Pulmonary artery endothelial cell (primary cell): ENCODE results near the gene FOCAD. TPM values are rescaled to one million over a fixed set of nuclear protein-coding genes. Genes with fewer than 3 reads are reported as not detected.

Experiments
- DNase-seq: peaks from one replicate; pipeline ENCODE4 v3.0.0-alpha.2; 2011; ENCODE audit warnings: low read depth, low spot score
- total RNA-seq: library from RNA; depleted of rRNA; stranded (reverse); fragments of >200 nt; gene quantifications from 2 replicates; pipeline ENCODE4 v1.2.3, GENCODE V29; 2014

Gene FOCAD
- total RNA-seq, 1 donor from 2014 or later: 88.4 TPM

DNA sequence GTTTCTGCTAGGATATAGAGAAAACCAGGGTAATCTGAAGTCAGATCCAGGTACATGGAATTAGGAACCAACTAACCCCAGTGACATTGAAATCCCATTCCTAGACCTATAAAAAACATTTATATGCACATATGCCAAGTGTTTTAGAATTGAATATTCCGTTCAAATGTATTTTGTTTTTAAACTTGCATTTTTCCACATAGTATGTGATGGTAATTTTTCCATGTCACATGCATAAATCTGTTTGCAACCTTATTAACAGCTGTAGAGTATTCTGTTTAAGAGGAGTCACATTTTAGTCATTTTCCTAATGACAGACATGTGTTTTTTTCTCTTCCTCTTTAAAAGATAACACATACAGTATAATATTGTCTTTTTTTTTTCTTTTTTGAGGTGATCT lies 50.2 kb downstream of the FOCAD start:
- no peak for DNase-seq

DNA sequence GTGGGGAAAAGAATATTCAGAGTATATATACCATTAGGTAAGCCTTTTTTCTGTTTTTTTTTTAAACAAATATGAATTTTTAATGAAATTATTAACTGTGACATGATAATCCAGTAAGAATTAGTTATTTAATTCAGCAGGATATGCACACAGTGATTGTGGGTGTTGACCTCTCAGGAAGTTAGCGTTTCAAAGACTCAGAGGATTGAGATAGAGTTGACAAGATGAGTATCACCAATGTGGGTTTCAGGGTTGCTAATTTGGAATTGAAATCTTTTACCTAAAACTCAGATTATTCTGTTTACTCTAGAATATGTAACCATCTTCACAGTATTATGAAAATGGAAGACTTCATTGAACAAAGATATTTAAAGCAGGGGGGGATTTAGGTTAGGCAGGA lies 56.2 kb downstream of the FOCAD start:
- no peak for DNase-seq

GRCh38 chr9:20740929-20741582 lies 57.0 kb downstream of the FOCAD start:
- DNase-seq: no peak

DNA sequence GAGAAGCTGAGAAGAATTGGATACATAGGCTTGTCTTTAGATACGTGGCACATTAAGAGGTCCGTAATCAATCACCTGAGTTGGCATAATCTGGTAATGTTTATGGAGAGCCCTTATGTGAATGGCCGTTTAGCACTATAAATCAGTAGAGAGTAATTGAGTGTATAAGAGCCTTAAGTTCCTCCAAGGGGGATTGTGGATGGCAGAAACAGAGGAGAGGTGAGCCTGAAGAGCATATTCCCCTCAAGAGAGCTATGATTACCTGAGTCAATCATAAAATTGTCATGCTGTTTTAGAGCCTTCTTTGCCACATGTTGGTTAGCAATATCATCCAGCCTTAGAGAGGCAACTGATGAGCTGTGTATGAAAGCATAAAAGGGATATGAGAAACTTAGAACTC lies 58.8 kb downstream of the FOCAD start:
- no peak for DNase-seq

DNA sequence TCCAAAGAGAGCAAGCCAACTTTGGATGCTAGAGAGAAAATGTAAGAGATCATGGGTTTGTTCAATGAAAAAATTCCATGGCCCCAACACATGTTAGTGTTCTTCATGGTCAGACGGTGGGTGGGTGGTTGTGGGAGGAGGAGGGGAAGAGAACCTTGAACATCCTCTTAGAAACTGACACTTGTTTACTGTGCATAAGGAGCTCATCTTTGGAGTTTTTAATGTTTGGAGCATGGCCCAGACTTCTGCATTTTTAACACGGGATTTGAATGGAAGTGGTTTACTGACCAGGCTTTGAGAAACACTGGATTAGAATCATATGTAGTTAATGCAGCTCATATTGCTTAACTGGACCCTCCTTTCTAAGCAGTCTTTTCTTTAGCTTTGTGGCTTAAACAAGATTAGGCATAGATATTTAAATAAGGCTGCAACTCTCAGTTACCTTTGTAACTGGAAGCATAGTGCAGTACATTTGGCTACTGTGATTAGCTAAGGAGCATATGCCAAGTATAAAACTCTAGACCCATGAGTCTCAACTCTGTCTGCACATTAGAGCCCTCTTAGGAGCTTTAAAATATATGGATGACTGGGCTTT lies 60.1 kb downstream of the FOCAD start:
- no peak for DNase-seq

- DNase-seq: no peak
These were observed 62.9 kb downstream of the FOCAD start for GRCh38 chr9:20746967-20747366.

GRCh38 chr9:20749496-20750198 lies 65.6 kb downstream of the FOCAD start:
- no peak for DNase-seq

DNA sequence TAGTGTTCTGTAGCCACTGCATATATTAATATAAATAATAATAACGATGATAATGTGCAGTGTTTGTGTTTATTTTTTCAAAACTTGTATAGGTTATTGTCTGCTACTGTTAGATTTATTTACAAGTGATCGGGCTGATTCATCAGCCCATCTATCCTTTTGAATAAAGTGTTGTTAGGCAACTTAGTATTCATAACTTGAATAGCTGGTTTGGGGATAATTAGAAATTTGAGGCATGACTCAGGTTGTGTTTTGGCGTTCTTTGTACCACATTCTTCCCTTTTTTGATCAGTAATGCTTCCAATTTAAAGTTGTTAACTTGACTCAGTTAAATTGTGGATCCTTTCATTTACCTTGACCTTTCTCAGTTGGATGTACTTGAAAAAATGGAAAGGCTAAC lies 69.7 kb downstream of the FOCAD start:
- DNase-seq: no peak

DNA sequence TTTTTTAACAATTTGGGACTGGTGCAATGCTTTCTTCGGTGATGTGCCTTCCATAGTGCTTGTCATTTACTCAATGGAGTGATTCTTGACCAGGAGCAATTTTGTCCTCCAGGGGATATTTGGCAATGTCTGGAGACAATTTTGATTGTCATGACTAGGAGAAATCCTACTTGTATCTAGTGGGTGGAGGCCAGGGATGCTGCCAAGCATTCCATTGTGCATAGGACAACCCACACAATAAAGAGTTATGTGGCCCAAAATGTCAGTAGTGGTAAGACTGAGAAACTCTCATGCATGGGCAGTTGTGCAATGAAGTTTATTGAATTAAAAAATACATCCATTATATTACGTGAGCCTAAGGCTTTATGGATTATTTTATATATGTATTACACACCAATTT lies 70.5 kb downstream of the FOCAD start:
- no peak for DNase-seq

DNA sequence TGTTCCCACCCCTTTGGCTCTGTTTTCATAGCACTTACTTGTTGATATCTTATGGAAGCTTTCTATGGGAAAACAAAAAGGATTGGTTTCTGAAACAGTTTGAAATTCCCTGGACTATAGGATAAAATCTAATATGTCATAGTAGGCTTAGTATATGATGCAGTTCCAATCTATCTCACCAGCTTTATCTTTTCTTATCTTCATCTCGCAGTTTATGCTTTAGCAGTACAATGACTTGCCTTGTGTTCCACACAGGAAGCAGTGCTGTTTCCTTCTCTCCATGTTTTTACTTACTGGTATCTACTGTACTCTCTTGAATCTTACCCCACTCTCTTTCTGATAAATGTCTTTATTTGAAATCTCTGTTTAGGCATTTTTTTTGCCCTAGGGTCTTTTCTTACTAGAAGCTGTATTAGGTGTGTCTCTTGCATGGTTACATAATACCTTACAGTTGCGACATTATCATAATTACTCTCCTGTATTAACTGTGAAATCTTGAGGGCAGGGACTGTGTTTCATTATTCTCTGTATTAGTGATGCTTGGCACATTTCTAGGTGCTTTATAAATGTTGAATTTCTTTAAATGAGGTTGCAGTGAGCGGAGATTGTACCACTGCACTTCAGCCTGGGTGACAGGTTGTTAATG lies 76.3 kb downstream of the FOCAD start:
- DNase-seq: peak; percentile 64

DNA sequence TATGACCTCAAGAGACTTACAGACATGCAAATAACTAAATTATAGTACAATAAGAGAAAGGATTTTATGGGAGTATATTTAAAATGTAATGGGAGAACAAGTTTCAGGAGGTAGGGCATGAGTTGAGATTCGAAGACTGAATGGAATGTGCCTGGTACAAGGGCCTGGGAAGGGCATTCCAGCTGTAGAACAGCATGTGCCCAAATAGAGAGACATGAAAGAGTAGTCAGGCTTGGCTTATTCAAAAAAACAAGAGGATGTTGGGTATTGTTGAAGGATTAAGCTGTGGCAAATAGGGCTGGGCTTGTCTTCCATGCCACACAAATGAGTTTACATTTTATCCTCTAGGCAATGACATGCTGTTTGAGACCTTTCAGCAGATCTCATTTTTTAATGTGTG lies 86.9 kb downstream of the FOCAD start:
- DNase-seq: no peak

DNA sequence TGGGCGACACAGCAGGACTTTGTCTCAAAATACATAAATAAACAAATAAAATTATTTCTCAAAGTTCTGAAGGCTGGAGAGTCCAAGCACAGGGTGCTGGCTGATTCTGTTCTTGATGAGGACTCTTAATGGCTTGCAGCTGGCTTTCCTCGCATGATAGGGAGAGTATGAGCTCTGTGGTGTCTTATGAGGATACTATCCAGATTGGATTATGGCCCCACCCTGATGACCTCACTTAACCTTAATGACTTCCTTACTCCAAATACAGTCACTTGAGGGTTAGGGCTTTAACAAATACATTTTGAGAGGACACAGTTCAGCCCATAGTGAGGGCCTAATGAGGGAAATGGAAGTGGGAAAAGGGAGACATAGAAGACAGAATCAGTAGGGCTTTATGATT lies 87.7 kb downstream of the FOCAD start:
- DNase-seq: no peak

GRCh38 chr9:20775683-20776082 lies 91.6 kb downstream of the FOCAD start:
- DNase-seq: no peak

DNA sequence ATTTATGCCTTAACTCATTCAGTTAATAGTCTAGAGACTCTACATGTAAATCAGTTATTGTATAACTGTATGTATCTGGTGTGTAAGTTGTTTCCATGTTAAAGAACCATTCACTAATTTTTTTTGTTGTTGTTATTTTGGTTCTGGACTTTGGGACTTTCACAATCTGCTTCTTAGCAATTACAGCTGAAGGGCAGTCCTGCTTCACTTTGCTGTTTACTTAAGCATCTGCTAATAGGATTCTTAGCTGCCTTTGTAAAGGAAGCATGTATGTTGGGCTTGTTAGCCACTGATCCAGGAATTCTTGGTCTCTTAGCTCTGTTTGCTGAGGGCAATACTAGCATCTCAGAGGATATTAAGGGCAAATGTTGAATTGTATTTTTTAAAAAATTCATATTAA lies 97.0 kb downstream of the FOCAD start:
- no peak for DNase-seq

DNA sequence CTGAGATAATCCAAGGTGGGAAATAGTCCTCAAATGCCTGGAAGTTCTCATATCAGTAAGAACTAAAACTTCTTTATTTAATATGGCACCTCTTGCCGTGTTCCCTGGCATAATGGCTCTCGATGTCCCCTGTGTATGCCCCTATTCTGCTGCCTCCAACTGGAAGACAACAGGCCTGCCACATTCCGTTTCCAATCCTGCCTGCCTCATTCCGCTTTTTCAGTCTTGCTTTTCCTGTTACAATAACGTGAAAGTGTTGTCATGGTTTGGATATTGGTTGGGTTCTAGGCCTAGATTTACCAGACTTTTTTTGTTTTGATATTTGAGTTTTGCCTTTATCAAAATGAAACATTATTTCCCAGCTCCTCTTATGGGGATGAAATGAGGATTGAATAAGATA lies 98.2 kb downstream of the FOCAD start:
- DNase-seq: no peak

GRCh38 chr9:20783057-20784038 lies 99.3 kb downstream of the FOCAD start:
- no peak for DNase-seq

- DNase-seq: no peak
These were observed 100.1 kb downstream of the FOCAD start for GRCh38 chr9:20784196-20784595.

DNA sequence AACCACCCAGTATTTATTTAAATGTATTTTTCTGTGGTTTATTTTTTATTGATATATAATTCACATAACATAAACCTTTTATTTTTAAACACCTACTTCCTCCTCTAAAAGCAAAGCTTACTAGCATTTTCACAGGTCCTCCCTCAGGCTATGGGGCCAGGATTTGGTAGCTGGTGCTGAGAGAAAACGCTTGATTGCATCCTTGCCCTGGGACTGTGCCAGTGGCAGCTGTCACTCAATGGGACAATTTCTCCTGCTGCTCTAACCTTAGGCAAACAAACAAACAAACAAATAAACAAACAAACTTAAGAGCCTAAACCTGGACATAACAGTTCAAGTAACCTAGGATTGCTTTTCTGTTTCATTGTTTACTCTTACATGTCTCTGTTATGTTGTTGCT lies 102.7 kb downstream of the FOCAD start:
- DNase-seq: no peak

DNA sequence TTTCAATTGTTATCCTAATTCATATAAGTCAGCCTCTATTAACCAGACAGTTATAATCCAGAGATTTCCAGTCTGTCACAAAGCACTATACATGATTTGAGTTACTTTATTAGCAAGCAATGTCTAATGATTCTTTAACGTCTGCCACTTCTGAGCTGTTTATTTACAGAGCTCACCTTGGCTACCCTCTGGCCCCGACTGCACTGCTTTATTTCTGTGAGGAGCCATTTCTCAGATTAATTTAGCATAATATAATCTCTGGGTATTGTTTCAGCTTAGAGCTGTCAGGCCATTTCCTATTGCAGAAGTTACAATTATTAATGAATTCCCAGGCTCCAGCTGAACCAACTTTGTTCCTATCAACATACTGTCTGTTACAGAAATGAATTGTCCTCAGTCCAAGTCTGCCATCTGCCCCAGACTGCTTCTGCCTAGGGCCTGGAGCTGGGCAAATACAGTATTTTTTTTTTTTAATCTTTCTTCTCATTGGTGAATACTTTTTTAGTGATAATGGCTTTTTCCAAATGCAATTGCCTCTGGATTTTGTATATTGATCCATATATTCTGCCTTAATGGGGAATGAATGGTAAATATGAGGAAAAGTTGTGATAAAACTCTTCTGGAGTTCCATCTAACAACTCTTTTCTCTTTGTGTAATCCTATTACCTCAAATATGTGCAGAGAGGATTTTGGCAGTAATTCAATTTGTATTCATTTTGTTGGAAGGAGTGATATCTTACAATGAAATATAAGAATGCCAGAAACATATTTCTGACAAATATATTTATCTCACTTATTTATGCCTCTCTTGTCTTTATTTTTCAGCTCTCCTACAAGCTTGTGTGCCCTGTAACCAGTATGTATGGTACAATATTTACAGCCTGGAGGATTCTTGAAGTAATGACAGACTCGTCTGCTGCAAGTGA lies 104.7 kb downstream of the FOCAD start:
- peak; percentile 77 for DNase-seq

- no peak for DNase-seq
These were observed 106.7 kb downstream of the FOCAD start for GRCh38 chr9:20790721-20791120.
